ENCODE measurements around the gene UMAD1. TPM values are rescaled to one million over a fixed set of nuclear protein-coding genes. Genes with fewer than 3 reads are reported as not detected.

UMAD1 gene
- total RNA-seq, 1 experiment from 2014 or later: 20.8 TPM

- no peak for DNase-seq (ENCODE audit: low spot score)
Measured at GRCh38 chr7:7922684-7923385, 282.3 kb downstream of the UMAD1 start.

- DNase-seq (ENCODE audit: low spot score): no peak
Measured at GRCh38 chr7:7923818-7924217, 283.3 kb downstream of the UMAD1 start.

GRCh38 chr7:7924303-7924702 is 283.8 kb downstream of the UMAD1 start:
- no peak for DNase-seq (ENCODE audit: low spot score)

Other genes with a start within 250 kb of the UMAD1 start
- 0.26 TPM in 1 of 2 replicates, not detected in the other for gene COL28A1, start 104.9 kb upstream of the UMAD1 start, total RNA-seq (2014; rRNA removed; shearing (Covaris generic))
- 49.7 and 87.1 TPM in 2 replicates for gene MIOS, start 73.9 kb upstream of the UMAD1 start, total RNA-seq (2014; rRNA removed; shearing (Covaris generic))
- gene RPA3, start 77.9 kb downstream of the UMAD1 start, total RNA-seq (2014; rRNA removed; shearing (Covaris generic)): 89.1 and 98.9 TPM in 2 replicates